C4-2B (cell line): ENCODE results near the gene MKLN1.
"Not testable (repeated sequence)": the region's sequence is repeated elsewhere in the genome, so short reads cannot be mapped to it uniquely, and the experiment has no call there.

Source experiments
- H3K27ac ChIP-seq: fragments of 450-650 bp; 2 replicates; pipeline ENCODE4 v1.5.1; 2017
- CTCF ChIP-seq: fragments of 450-650 bp; conservative IDR thresholded peaks from 2 replicates; pipeline ENCODE4 v1.5.1; 2017; ENCODE audit warnings: mild to moderate bottlenecking
- ZFX ChIP-seq: fragments of 450-650 bp; IDR thresholded peaks from 2 replicates; pipeline ENCODE4 v1.6.1; 2017

The MKLN1 gene

GRCh38 chr7:131501422-131501821, 173.7 kb downstream of the MKLN1 start:
- no peak overlapping the region for H3K27ac ChIP-seq
- no peak for TF ChIP-seq CTCF
- no peak for TF ChIP-seq ZFX

DNA sequence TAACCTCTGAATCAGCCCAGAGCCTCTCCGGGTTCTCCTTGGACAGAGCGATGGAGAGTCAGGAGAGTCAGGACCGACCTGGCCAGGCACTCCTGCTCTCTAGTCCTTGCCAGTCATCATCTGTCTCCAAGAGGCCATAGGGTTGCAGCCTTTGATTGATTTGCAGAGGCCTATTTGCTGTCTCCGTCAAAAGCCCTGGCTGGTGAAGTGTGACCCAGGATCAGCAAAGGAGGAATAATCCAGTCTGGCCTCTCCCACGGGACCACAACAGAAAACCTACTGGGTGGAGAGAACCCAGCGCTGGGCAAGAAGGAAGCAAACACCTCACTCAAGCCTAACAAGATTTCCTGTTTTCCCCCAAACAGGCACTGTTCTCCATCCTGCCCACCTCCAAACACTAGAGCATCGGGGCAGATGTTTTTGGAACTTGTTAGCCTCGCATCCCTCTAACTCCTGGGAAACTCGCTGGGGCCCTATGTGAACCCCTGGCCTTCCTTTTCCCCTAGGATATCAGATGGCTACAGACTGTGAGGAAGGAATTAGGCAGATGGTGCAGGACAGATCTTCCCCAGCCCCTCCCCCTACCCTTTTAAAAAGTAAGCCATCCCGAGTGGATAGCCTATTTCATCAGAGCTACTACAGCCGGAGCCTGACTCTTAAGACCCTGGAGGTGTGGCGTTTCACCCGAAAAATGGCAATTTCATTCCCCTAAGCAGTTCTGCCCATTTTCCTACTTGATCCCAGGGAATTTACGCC, 174.4 kb downstream of the MKLN1 start:
- TF ChIP-seq CTCF (no peak), ZFX (no peak)
- H3K27ac ChIP-seq: no peak overlapping the region

DNA sequence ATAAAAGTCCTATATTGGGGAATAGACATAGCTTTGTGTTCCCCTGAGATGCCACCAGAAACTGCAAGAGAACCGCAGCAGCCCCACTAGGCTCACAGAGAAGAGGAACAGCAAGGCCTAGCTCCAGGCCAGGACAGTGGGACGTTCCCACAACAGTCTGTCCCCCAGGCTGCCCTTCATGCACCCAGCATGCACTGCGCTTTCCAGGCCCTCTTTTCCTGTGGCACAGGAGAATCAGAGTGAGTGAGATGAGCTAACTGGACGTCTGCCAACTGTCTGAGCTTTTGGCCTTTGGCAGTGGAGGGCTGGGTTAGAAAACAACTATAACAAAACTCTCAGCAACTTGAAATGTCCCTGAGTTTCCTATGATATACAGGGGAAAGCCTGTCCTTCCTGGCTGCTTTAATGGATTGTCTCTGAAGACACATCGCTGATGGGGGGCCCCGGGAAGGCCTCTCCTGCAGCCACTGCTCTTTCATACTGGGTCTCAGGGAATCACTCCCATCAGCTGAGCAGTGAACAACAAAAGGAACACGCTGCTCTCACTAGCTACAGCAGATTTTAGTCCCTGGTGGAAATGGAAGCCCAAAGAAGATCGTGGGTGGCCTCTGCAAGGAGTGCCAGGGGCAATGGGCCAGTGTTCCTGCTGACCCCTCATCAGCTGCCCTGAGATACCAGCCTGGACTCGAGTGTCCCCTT, 175.3 kb downstream of the MKLN1 start:
- H3K27ac ChIP-seq: no peak overlapping the region
- TF ChIP-seq ZFX (no peak), CTCF (no peak)

- no peak overlapping the region for H3K27ac ChIP-seq
- TF ChIP-seq CTCF (no peak), ZFX (no peak)
Observed at GRCh38 chr7:131503639-131504038, 176.0 kb downstream of the MKLN1 start.

GRCh38 chr7:131504157-131504899, 176.7 kb downstream of the MKLN1 start:
- H3K27ac ChIP-seq: no peak overlapping the region

GRCh38 chr7:131505037-131505620, 177.5 kb downstream of the MKLN1 start:
- not testable (repeated sequence) for H3K27ac ChIP-seq

More at GRCh38 chr7:131504157-131504899, 176.7 kb downstream of the MKLN1 start:
- TF ChIP-seq ZFX (no peak), CTCF (no peak)

- TF ChIP-seq CTCF (no peak), ZFX (no peak)
- no peak overlapping the region for H3K27ac ChIP-seq
Observed at GRCh38 chr7:131505636-131506557, 178.2 kb downstream of the MKLN1 start.
